ENCODE results near the gene TMPRSS12. TPM values are rescaled to one million over a fixed set of nuclear protein-coding genes. Genes with fewer than 3 reads are reported as not detected.

Gene TMPRSS12
- total RNA-seq, 1 experiment from 2014 or later = not detected

DNA sequence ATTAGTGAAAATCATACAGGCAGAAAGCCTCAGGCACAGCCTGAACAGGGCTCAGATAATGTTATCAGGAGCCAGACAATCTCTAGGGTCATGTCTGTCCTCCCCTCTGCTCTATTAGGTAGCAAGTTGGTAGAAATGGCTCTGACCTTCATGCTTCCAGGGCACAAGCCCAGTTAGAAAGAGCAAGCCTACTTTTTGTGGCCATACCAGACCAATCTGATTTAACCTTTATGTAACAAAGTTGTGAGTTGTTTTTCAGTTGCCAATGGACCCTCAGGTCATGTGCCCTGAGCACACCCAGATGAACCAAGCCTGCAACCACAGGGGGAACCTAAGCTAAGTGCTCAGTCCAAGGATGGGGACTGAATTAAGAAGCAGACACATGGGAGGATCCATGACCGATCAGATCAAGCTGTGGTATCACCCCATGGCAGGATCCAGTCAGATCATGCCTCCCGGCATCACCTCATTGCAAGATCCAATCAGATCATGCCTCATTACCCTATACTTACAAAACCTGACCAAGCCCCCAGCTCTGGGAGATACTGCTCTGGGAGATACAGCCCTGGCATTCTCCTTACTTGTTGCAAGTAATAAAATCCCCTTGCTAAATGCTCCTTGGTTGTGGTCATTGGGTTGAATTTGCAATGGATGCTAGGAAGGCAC is 90.9 kb downstream of the TMPRSS12 start:
- Mint-ChIP-seq H3K9me3 (ENCODE audit: low read depth, unreplicated experiment) (peaks cover 2% of the 10 kb centered on the region), H3K36me3 (ENCODE audit: insufficient read depth, unreplicated experiment) (no peaks in the 10 kb centered on the region), H3K4me3 (ENCODE audit: low read depth, unreplicated experiment) (no peak overlapping the region), H3K4me1 (ENCODE audit: low read depth, unreplicated experiment) (peaks cover 8% of the 10 kb centered on the region), H3K27me3 (ENCODE audit: unreplicated experiment) (no peaks in the 10 kb centered on the region), H3K27ac (ENCODE audit: unreplicated experiment) (no peak overlapping the region)
- CTCF ChIA-PET = interaction anchor here (0.6 to 1.1 kb wide), 2 partner anchors 17 to 939 kb away, joined by 3 read pairs; no protein-coding TSS in a partner anchor
- DNase-seq = no peak
- no peak for TF ChIP-seq CTCF (IDR thresholded peaks at IDR 0.05; ENCODE audit: unreplicated experiment)
- intact Hi-C loops (cut with micrococcal nuclease; ENCODE audit: unreplicated experiment) = no loop called here
- no TSS peak for BruUV-seq (replicated peaks)

DNA sequence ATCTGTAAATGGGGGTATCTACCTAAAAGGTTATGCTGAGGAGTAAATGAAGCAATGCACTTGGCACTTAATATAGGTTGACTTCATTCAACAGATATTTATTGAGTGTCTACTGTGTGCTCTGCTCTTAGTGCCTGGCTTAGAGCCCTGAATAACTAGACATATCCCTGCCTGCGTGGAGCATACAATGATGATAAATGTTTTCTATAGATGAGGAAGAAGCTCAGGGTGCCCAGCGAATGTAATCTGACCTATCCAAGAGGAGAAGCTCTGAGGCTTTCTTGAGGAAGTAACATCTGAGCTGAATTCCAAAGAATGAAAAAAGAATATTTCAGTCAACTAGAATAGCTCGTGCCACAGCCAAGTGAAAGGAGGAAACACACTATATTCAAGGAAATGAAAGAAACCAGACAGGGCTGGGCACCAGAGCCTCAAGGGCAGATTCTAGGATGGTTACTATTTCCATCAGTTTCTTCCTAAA is 91.7 kb downstream of the TMPRSS12 start:
- peaks cover 2% of the 10 kb centered on the region for H3K9me3 Mint-ChIP-seq (ENCODE audit: low read depth, unreplicated experiment)
- CTCF ChIA-PET = interaction anchor here (1.1 kb wide), 1 partner anchor 16 kb away, joined by 3 read pairs; no protein-coding TSS in a partner anchor
- no peaks in the 10 kb centered on the region for H3K27me3 Mint-ChIP-seq (ENCODE audit: unreplicated experiment)
- H3K4me1 Mint-ChIP-seq (ENCODE audit: low read depth, unreplicated experiment) = peaks cover 8% of the 10 kb centered on the region
- intact Hi-C loops (cut with micrococcal nuclease; ENCODE audit: unreplicated experiment) = no loop called here
- BruUV-seq (replicated peaks) = no TSS peak
- no peak overlapping the region for H3K4me3 Mint-ChIP-seq (ENCODE audit: low read depth, unreplicated experiment)
- peak overlapping the region; percentile 36 for H3K27ac Mint-ChIP-seq (ENCODE audit: unreplicated experiment)
- TF ChIP-seq CTCF (IDR thresholded peaks at IDR 0.05; ENCODE audit: unreplicated experiment) = no peak
- H3K36me3 Mint-ChIP-seq (ENCODE audit: insufficient read depth, unreplicated experiment) = no peaks in the 10 kb centered on the region
- DNase-seq = no peak

GRCh38 chr12:50934981-50935807 is 92.5 kb downstream of the TMPRSS12 start:
- TF ChIP-seq CTCF (IDR thresholded peaks at IDR 0.05; ENCODE audit: unreplicated experiment) = no peak
- H3K36me3 Mint-ChIP-seq (ENCODE audit: insufficient read depth, unreplicated experiment) = no peaks in the 10 kb centered on the region
- H3K27ac Mint-ChIP-seq (ENCODE audit: unreplicated experiment) = peak overlapping the region; percentile 36
- H3K4me1 Mint-ChIP-seq (ENCODE audit: low read depth, unreplicated experiment) = peaks cover 8% of the 10 kb centered on the region
- no peak for DNase-seq
- H3K27me3 Mint-ChIP-seq (ENCODE audit: unreplicated experiment) = no peaks in the 10 kb centered on the region
- no TSS peak for BruUV-seq (replicated peaks)
- CTCF ChIA-PET = interaction anchor here (1.1 kb wide), 1 partner anchor 15 kb away, joined by 3 read pairs; no protein-coding TSS in a partner anchor
- H3K9me3 Mint-ChIP-seq (ENCODE audit: low read depth, unreplicated experiment) = peaks cover 2% of the 10 kb centered on the region
- intact Hi-C loops (cut with micrococcal nuclease; ENCODE audit: unreplicated experiment) = no loop called here
- H3K4me3 Mint-ChIP-seq (ENCODE audit: low read depth, unreplicated experiment) = no peak overlapping the region

GRCh38 chr12:50936821-50937530 is 94.2 kb downstream of the TMPRSS12 start:
- intact Hi-C loops (cut with micrococcal nuclease; ENCODE audit: unreplicated experiment) = no loop called here
- no peak overlapping the region for H3K27ac Mint-ChIP-seq (ENCODE audit: unreplicated experiment)

More at GRCh38 chr12:50936821-50937530, 94.2 kb downstream of the TMPRSS12 start:
- no peaks in the 10 kb centered on the region for H3K36me3 Mint-ChIP-seq (ENCODE audit: insufficient read depth, unreplicated experiment)
- no peak overlapping the region for H3K4me3 Mint-ChIP-seq (ENCODE audit: low read depth, unreplicated experiment)
- peaks cover 2% of the 10 kb centered on the region for H3K9me3 Mint-ChIP-seq (ENCODE audit: low read depth, unreplicated experiment)
- CTCF ChIA-PET = interaction anchor here (0.8 kb wide), 1 partner anchor 27 kb away, joined by 6 read pairs; no protein-coding TSS in a partner anchor
- no peak for DNase-seq
- H3K27me3 Mint-ChIP-seq (ENCODE audit: unreplicated experiment) = no peaks in the 10 kb centered on the region
- TF ChIP-seq CTCF (IDR thresholded peaks at IDR 0.05; ENCODE audit: unreplicated experiment) = no peak
- BruUV-seq (replicated peaks) = no TSS peak
- peaks cover 8% of the 10 kb centered on the region for H3K4me1 Mint-ChIP-seq (ENCODE audit: low read depth, unreplicated experiment)
